Thoracic aorta endothelial cell (primary cell): ENCODE results near the gene RPS27. TPM values are rescaled to one million over a fixed set of nuclear protein-coding genes. Genes with fewer than 3 reads are reported as not detected.

ENCODE experiments used
- small RNA-seq: library from RNA; depleted of rRNA; stranded (forward); fragments of <200 nt; gene quantifications from one replicate; pipeline ENCODE3, GENCODE V24; 2012
- total RNA-seq: library from RNA; depleted of rRNA; stranded (reverse); fragments of >200 nt; gene quantifications from 2 replicates; pipeline ENCODE4 v1.2.3, GENCODE V29; 2012

Gene RPS27
- total RNA-seq = 924 and 1,104 TPM in 2 replicates

GRCh38 chr1:153990468-153991150 is at the start of gene RPS27:
Gene RPS27, plus strand, starts transcription at chr1:153990762. Its CDS starts 35 bp downstream, at chr1:153990797.

DNA sequence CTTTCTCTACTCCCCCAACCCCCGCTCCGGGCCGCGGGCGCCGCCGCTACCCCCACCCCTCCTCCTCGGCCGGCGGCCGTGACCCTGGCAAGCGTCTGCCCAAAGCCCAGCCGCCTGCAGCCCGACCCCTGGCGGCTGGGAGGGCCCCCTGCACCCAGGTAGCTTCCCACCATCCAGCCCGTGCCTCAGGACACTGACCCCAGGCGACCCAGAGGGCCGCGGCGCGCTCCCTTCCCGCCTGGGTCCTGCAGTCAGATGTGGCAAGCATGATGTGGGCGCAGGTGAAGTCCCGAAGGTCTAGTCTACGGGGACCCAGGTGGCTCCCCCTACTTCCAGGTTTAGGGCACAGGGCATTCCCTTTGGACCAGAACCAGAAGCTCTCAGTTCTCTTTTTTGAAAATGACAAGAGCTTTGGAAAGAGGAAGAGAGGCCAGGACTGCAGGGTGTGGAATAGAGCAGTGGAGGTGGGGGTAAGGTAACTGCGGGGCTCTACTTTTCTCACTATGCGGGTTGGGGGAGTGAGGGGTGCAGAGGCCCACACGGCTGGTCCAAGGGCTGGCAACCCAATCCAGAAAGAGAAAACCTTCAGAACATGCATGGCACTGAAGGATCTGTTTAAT is 43.8 kb upstream of the RPS27 start, which contains the start of gene DENND4B:
Gene DENND4B (minus strand): TSS at position 97 of the 620 bp plus-strand sequence. CDS start 2,344 bp downstream, outside the sequence.

GRCh38 chr1:153958111-153958960 is 32.2 kb upstream of the RPS27 start, which contains the start of gene CRTC2:
Gene CRTC2, minus strand, starts transcription at chr1:153958612. Its CDS starts 115 bp downstream, at chr1:153958497.

GRCh38 chr1:153963030-153963849 is 27.3 kb upstream of the RPS27 start, which contains the start of gene SLC39A1:
Gene SLC39A1, minus strand, starts transcription at chr1:153963537. Its CDS starts 822 bp downstream, at chr1:153962715.

DNA sequence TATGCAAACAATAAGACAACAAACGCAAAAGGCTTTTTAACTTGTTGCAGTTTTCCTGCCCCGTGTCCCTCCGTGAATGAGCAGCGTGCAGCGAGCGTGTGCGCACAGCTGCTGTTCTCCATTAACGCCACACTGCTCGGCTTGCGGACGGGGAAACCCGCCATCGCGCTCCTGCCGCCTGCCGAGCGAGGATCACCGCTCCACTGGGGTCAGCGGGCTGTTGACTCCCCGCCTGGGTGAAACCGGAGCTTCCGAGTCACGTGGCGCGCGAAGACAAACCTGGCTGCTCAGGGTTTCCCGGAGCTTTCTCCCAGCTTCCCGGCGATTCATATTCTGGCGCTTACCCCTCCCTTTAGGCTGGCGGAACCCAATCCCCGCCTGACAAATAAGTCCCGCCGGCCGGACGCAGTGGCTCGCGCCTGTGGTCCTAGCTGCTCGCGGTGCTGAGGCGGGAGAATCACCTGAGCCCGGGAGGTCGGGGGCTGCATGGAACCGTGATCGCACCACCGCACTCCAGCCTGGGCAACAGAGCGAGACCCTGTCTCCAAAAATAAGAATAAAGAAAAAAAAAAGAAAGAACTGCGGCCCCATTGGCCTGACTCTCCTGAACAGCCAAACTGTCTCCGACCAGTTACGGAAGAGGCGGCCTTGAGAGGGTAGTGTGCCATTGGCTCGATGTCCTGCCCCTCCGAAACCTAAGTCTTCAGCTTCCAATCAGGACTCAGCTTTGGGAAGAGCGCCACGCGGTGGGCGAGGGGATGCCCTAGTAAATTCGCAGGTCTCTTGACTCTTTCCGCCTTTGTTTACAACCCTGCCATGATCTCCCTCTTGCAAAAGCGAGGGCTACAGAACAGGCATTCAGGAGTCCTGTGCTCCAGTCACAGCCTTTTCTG is 23.2 kb upstream of the RPS27 start, which contains the start of gene CREB3L4:
Gene CREB3L4 (plus strand): TSS at position 796 of the 893 bp plus-strand sequence. CDS start 624 bp downstream, outside the sequence.

DNA sequence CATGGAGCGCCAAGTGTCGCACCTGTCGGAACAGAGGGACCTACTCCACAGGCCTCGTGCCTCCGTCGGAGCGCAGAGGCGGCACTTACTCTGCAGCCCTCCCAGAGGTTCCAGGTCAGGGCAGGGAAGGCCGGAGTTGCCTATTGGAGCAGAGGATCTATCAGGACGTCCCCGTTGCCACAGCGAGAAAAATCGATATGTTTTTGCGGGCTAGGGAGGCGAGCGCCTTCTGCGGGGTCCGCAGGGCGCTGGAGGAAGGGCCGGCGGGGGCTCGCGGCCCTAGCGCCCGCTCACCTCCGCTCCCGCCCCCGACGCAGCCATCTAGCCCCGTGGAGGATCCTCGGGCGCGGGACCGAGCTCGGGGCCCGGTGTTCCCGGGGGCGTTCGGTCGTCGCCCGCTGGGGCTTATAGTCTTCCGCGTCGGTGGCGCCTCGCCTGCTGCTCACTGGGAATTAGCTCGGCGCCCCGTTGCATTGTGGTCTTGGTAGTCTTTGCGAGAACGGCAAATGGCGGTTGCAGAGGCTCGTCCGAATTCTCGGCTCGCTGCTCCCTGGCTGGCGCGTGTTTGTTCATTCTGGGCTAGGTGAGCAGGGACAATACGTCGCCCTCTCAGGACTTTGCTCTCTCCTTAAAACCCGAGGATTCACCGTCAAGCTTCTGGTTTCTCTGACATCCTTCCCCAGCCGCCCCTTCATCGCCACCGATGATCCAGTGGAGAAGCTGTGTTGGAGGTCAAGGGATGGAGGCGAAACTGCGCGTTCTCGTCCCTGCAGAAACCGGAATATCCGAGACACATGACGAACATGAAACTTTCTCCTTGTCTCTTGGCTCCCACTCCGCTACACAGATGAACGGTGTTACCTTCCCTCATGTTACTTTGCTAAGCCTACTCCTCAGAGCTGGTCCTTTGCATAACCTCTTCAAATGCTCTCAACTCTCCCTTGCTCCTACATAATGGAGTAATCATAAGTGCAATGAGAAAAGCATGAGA is 13.0 kb upstream of the RPS27 start, which contains the start of gene JTB:
Gene JTB (minus strand): TSS at position 425 of the 991 bp plus-strand sequence. CDS start 422 bp downstream, at position 3.

GRCh38 chr1:153985941-153986761 is 4.4 kb upstream of the RPS27 start, which contains the start of gene RAB13:
Gene RAB13, minus strand, starts transcription at chr1:153986339. Its CDS starts 103 bp downstream, at chr1:153986236.

Small RNA genes within 50 kb of the gene (small RNA-seq; reads per million reads assigned to genes)
- gene MIR6737 (not detected), gene RNU6-179P (not detected)

Other genes starting within 250 kb of the RPS27 start
- 14.9 and 19.1 TPM in 2 replicates for gene SLC27A3, start 215.4 kb upstream of the RPS27 start, total RNA-seq
- gene GATAD2B, start 67.8 kb upstream of the RPS27 start, total RNA-seq = 14.9 and 18.8 TPM in 2 replicates
- gene DENND4B, start 44.0 kb upstream of the RPS27 start, total RNA-seq = 27.7 and 28.6 TPM in 2 replicates
- gene CRTC2, start 32.1 kb upstream of the RPS27 start, total RNA-seq = 8.0 and 9.8 TPM in 2 replicates
- gene SLC39A1, start 27.2 kb upstream of the RPS27 start, total RNA-seq = 71.1 and 78.7 TPM in 2 replicates
- gene CREB3L4, start 22.9 kb upstream of the RPS27 start, total RNA-seq = 6.0 and 8.7 TPM in 2 replicates
- 105 and 116 TPM in 2 replicates for gene JTB, start 13.1 kb upstream of the RPS27 start, total RNA-seq
- gene RAB13, start 4.4 kb upstream of the RPS27 start, total RNA-seq = 53.6 and 57.3 TPM in 2 replicates
- under 0.01 and 0.07 TPM in 2 replicates for gene NUP210L, start 164.3 kb downstream of the RPS27 start, total RNA-seq
- 1,072 and 1,222 TPM in 2 replicates for gene TPM3, start 201.3 kb downstream of the RPS27 start, total RNA-seq
- gene CFAP141, start 215.6 kb downstream of the RPS27 start, total RNA-seq = not detected in 2 replicates
- 147 and 155 TPM in 2 replicates for gene UBAP2L, start 230.2 kb downstream of the RPS27 start, total RNA-seq